GM12878 (cell line): ENCODE results near the gene TMEM30A. TPM values are rescaled to one million over a fixed set of nuclear protein-coding genes. Genes with fewer than 3 reads are reported as not detected.

Experiments
- BMI1 ChIP-seq: fragments of 450-650 bp; IDR thresholded peaks from 2 replicates; pipeline ENCODE4 v1.6.1; 2016; ENCODE audit warnings: mild to moderate bottlenecking, moderate library complexity, borderline replicate concordance
- CREB1 ChIP-seq: IDR thresholded peaks from 2 replicates; pipeline ENCODE4 v1.6.1; 2012; ENCODE audit warnings: low read depth, mild to moderate bottlenecking, inconsistent platforms
- EGR1 ChIP-seq, 2 experiments: IDR thresholded peaks; 1 replicate in 1 of 2; 2 replicates in 1 of 2; pipeline ENCODE4 v1.6.1; 2011 to 2012; ENCODE audit warnings: low read depth in 2 of 2, low read length in 2 of 2, borderline replicate concordance in 1 of 2, mild to moderate bottlenecking in 1 of 2, moderate library complexity in 1 of 2
- ETV6 ChIP-seq, 2 experiments: fragments of 450-650 bp in 1 of 2; IDR thresholded peaks in 1 of 2; conservative IDR thresholded peaks in 1 of 2; 2 replicates each; pipeline ENCODE4 v1.6.1; 2014; ENCODE audit warnings: antibody characterized with exemption in 1 of 2, borderline replicate concordance in 1 of 2, low read depth in 1 of 2, mild to moderate bottlenecking in 1 of 2, moderate library complexity in 1 of 2
- FOXK2 ChIP-seq: fragments of 450-650 bp; IDR thresholded peaks from 2 replicates; pipeline ENCODE4 v1.6.1; 2017; ENCODE audit warnings: mild to moderate bottlenecking, moderate library complexity
- GABPA ChIP-seq: IDR thresholded peaks from 2 replicates; pipeline ENCODE4 v1.6.1; 2014; ENCODE audit warnings: antibody characterized with exemption, low read depth, mild to moderate bottlenecking, inconsistent platforms
- GATAD2B ChIP-seq: fragments of 450-650 bp; conservative IDR thresholded peaks from 2 replicates; pipeline ENCODE4 v1.6.1; 2017; ENCODE audit warnings: low read depth, mild to moderate bottlenecking, moderate library complexity
- HDGF ChIP-seq: fragments of 450-650 bp; IDR thresholded peaks from 2 replicates; pipeline ENCODE4 v1.6.1; 2016; ENCODE audit warnings: antibody characterized with exemption
- IRF4 ChIP-seq: IDR thresholded peaks from 2 replicates; pipeline ENCODE4 v1.6.1; 2011; ENCODE audit warnings: low read depth, low read length
- JUNB ChIP-seq: IDR thresholded peaks from 2 replicates; pipeline ENCODE4 v1.6.1; 2016; ENCODE audit warnings: antibody characterized with exemption, mild to moderate bottlenecking
- KLF5 ChIP-seq: fragments of 450-650 bp; IDR thresholded peaks from 2 replicates; pipeline ENCODE4 v1.6.1; 2014; ENCODE audit warnings: mild to moderate bottlenecking; ENCODE audit not compliant: partially characterized antibody
- MTA3 ChIP-seq: IDR thresholded peaks from 2 replicates; pipeline ENCODE4 v1.6.1; 2012; ENCODE audit warnings: low read length, inconsistent platforms, borderline replicate concordance
- NR2C1 ChIP-seq: fragments of 450-650 bp; IDR thresholded peaks from 2 replicates; pipeline ENCODE4 v1.6.1; 2017; ENCODE audit warnings: antibody characterized with exemption, mild to moderate bottlenecking, moderate library complexity
- NR2F1 ChIP-seq: fragments of 450-650 bp; conservative IDR thresholded peaks from 2 replicates; pipeline ENCODE4 v1.6.1; 2017; ENCODE audit warnings: mild to moderate bottlenecking
- NRF1 ChIP-seq: conservative IDR thresholded peaks from 2 replicates; pipeline ENCODE4 v1.6.1; 2011; ENCODE audit warnings: mild to moderate bottlenecking, low read depth, low read length, improper control_type of control experiment
- PML ChIP-seq: IDR thresholded peaks from 2 replicates; pipeline ENCODE4 v1.6.1; 2012; ENCODE audit warnings: low read length, inconsistent platforms
- SPI1 ChIP-seq: IDR thresholded peaks from 2 replicates; pipeline ENCODE4 v1.6.1; 2011; ENCODE audit warnings: low read depth, mild to moderate bottlenecking, low read length, moderate library complexity, borderline replicate concordance; ENCODE audit not compliant: insufficient read depth
- SREBF2 ChIP-seq: IDR thresholded peaks from 2 replicates; pipeline ENCODE4 v1.6.1; 2012; ENCODE audit warnings: mild to moderate bottlenecking, low read length
- TAF1 ChIP-seq: IDR thresholded peaks from 2 replicates; pipeline ENCODE4 v1.6.1; 2011; ENCODE audit warnings: mild to moderate bottlenecking, low read depth, low read length, borderline replicate concordance
- YY1 ChIP-seq: IDR thresholded peaks from 2 replicates; pipeline ENCODE4 v1.6.1; 2011; ENCODE audit warnings: low read depth, mild to moderate bottlenecking, low read length
- ZNF217 ChIP-seq: fragments of 450-650 bp; IDR thresholded peaks from 2 replicates; pipeline ENCODE4 v1.6.1; 2017; ENCODE audit warnings: antibody characterized with exemption, mild to moderate bottlenecking
- polyA plus RNA-seq, 11 experiments: library from polyadenylated mRNA; depleted of rRNA in 4 of 11; unstranded in 6 of 11; stranded (reverse) in 5 of 11; fragments of >200 nt; fragmentation: Nextera tagmentation in 4 of 11; fragmentation: Illumina TruSeq in 1 of 11; extraction: Ambion mirVana in 4 of 11; extraction: Trizol in 1 of 11; gene quantifications; 1 replicate in 1 of 11; 2 replicates in 10 of 11; pipeline versions ENCODE4 v1.2.1 to v1.2.3, GENCODE V29; 2011 to 2016; ENCODE audit warnings: inconsistent platforms in 2 of 11, missing spikeins in 2 of 11, low read depth in 1 of 11
- total RNA-seq, 4 experiments: library from RNA; depleted of rRNA in 3 of 4; stranded (reverse); fragments of >200 nt in 3 of 4; fragmentation: Illumina TruSeq in 1 of 4; extraction: Trizol in 1 of 4; gene quantifications; 2 replicates each; pipeline versions ENCODE4 v1.2.1 to v1.2.3, GENCODE V29; 2013 to 2021
- TF ChIP-seq, protein P1 (sequence below), 3 experiments: IDR thresholded peaks in 2 of 3; conservative IDR thresholded peaks in 1 of 3; 2 replicates each; pipeline ENCODE4 v1.5.1; 2011; ENCODE audit warnings: low read depth in 3 of 3, low read length in 3 of 3, mild to moderate bottlenecking in 3 of 3, control low read depth in 2 of 3, moderate library complexity in 2 of 3, inconsistent platforms in 1 of 3, mixed read lengths in 1 of 3; ENCODE audit not compliant: control insufficient read depth in 2 of 3, insufficient read depth in 1 of 3; ENCODE audit errors: extremely low read depth in 1 of 3
- TF ChIP-seq, protein P2 (sequence below): IDR thresholded peaks from 2 replicates; pipeline ENCODE4 v1.6.1; 2012; ENCODE audit warnings: low read depth, low read length, improper control_type of control experiment
- TF ChIP-seq, protein P3 (sequence below): fragments of 450-650 bp; IDR thresholded peaks from 2 replicates; pipeline ENCODE4 v1.6.1; 2018; ENCODE audit warnings: borderline replicate concordance, mild to moderate bottlenecking; ENCODE audit not compliant: partially characterized antibody
- TF ChIP-seq, protein P4 (sequence below): fragments of 450-650 bp; conservative IDR thresholded peaks from 2 replicates; pipeline ENCODE4 v1.6.1; 2017; ENCODE audit warnings: mild to moderate bottlenecking, moderate library complexity

TMEM30A gene
- total and polyA plus RNA-seq, 10 of the 15 experiments (the other 5 are each of a cell fraction or from before 2014, with no cell fraction given): 11.9 to 61.6 (median 43.2) TPM

DNA sequence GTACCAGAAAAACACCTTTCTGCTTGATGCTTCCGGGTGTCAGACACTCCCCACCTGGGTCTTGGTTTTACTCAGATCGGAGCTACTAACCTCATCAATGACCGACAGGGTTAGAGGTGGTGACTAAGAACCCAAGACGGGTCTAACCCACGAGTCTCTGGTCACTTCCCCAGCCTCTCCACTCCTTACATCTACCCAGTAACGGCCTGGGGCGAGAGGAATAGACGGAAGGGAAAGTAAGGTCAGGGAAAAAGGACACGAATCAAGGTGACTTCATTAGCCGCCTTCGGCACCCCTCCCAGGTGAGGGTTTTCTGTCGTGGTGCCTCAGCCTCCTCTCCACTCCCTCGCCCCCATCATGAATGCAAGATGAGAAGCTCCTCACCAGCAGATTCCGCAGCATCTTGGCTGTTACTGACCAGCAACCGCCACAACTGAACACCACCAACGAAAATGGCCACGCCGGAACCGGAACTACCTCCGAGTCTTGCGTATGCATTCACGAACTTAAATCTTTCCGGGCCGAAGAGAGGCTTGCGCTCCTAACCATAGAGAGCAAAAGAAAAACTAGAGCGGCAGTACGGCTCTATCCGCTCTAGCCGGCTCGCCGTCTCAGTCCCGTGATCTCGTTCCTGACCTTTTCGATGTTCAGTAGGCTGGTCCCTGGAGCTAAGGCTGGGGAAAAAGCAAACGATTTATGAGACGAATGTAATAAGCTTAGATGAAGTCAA is 41.1 kb downstream of the TMEM30A start, which contains the start of gene COX7A2 (continued):
- TF ChIP-seq, protein P1, sequence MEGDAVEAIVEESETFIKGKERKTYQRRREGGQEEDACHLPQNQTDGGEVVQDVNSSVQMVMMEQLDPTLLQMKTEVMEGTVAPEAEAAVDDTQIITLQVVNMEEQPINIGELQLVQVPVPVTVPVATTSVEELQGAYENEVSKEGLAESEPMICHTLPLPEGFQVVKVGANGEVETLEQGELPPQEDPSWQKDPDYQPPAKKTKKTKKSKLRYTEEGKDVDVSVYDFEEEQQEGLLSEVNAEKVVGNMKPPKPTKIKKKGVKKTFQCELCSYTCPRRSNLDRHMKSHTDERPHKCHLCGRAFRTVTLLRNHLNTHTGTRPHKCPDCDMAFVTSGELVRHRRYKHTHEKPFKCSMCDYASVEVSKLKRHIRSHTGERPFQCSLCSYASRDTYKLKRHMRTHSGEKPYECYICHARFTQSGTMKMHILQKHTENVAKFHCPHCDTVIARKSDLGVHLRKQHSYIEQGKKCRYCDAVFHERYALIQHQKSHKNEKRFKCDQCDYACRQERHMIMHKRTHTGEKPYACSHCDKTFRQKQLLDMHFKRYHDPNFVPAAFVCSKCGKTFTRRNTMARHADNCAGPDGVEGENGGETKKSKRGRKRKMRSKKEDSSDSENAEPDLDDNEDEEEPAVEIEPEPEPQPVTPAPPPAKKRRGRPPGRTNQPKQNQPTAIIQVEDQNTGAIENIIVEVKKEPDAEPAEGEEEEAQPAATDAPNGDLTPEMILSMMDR (IDR thresholded peaks at IDR 0.05 in 2 of 3, conservative IDR thresholded peaks at IDR 0.05 in 1 of 3; ENCODE audit: control insufficient read depth in 2 of 3, extremely low read depth in 1 of 3, insufficient read depth in 1 of 3, low read depth in 3 of 3, low read length in 3 of 3): no peak
- TF ChIP-seq EGR1 (IDR thresholded peaks at IDR 0.05; ENCODE audit: borderline replicate concordance in 1 of 2, low read depth in 2 of 2, low read length in 2 of 2): peak in 1 of 2 experiments; percentile 86; a peak in 2 of 3 replicates
- peak; percentile 95 for TF ChIP-seq GABPA
- peak; percentile 81; the same call in 1 of the 2 replicates for TF ChIP-seq SPI1
- TF ChIP-seq PML: peak; percentile 98
- no peak for TF ChIP-seq HDGF
- TF ChIP-seq BMI1: 0 out of 2 replicates have a peak, but pooled peaks have one; percentile 21
- TF ChIP-seq IRF4: peak; percentile 79
- TF ChIP-seq MTA3: peak; percentile 84; the same call in 1 of the 2 replicates
- TF ChIP-seq JUNB: peak; percentile 87
- peak; percentile 58; the same call in 1 of the 2 replicates for TF ChIP-seq GATAD2B
- peak; percentile 83 for TF ChIP-seq NR2F1
- TF ChIP-seq TAF1: peak; percentile 91
- TF ChIP-seq, protein P2, sequence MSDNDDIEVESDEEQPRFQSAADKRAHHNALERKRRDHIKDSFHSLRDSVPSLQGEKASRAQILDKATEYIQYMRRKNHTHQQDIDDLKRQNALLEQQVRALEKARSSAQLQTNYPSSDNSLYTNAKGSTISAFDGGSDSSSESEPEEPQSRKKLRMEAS: no peak
- peak; percentile 68; the same call in 1 of the 2 replicates for TF ChIP-seq ZNF217
- TF ChIP-seq SREBF2: no peak
- TF ChIP-seq, protein P3, sequence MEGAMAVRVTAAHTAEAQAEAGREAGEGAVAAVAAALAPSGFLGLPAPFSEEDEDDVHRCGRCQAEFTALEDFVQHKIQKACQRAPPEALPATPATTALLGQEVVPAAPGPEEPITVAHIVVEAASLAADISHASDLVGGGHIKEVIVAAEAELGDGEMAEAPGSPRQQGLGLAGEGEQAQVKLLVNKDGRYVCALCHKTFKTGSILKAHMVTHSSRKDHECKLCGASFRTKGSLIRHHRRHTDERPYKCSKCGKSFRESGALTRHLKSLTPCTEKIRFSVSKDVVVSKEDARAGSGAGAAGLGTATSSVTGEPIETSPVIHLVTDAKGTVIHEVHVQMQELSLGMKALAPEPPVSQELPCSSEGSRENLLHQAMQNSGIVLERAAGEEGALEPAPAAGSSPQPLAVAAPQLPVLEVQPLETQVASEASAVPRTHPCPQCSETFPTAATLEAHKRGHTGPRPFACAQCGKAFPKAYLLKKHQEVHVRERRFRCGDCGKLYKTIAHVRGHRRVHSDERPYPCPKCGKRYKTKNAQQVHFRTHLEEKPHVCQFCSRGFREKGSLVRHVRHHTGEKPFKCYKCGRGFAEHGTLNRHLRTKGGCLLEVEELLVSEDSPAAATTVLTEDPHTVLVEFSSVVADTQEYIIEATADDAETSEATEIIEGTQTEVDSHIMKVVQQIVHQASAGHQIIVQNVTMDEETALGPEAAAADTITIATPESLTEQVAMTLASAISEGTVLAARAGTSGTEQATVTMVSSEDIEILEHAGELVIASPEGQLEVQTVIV: no peak
- peak in 1 of 2 experiments; percentile 90; a peak in 2 of 4 replicates for TF ChIP-seq ETV6 (conservative IDR thresholded peaks at IDR 0.05 in 1 of 2, IDR thresholded peaks at IDR 0.05 in 1 of 2; ENCODE audit: borderline replicate concordance in 1 of 2, low read depth in 1 of 2)
- peak; percentile 96 for TF ChIP-seq YY1
- TF ChIP-seq, protein P4, sequence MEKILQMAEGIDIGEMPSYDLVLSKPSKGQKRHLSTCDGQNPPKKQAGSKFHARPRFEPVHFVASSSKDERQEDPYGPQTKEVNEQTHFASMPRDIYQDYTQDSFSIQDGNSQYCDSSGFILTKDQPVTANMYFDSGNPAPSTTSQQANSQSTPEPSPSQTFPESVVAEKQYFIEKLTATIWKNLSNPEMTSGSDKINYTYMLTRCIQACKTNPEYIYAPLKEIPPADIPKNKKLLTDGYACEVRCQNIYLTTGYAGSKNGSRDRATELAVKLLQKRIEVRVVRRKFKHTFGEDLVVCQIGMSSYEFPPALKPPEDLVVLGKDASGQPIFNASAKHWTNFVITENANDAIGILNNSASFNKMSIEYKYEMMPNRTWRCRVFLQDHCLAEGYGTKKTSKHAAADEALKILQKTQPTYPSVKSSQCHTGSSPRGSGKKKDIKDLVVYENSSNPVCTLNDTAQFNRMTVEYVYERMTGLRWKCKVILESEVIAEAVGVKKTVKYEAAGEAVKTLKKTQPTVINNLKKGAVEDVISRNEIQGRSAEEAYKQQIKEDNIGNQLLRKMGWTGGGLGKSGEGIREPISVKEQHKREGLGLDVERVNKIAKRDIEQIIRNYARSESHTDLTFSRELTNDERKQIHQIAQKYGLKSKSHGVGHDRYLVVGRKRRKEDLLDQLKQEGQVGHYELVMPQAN: peak; percentile 76
- TF ChIP-seq CREB1: peak; percentile 85
- TF ChIP-seq NRF1: no peak
- TF ChIP-seq KLF5: peak; percentile 46
- no peak; the same call in 1 of the 2 replicates for TF ChIP-seq FOXK2
- peak; percentile 94 for TF ChIP-seq NR2C1
